Activated naive CD4-positive, alpha-beta T cell treated with anti-CD3 and anti-CD28 coated beads for 36 hours (primary cell): Measurements from ENCODE around the gene CYBA. TPM values are rescaled to one million over a fixed set of nuclear protein-coding genes. Genes with fewer than 3 reads are reported as not detected.

Experiments
- CTCF ChIA-PET: fragments of 350-600 bp; sonication (Branson Sonifier 250); formaldehyde crosslinking; loops from one replicate; lab custom pipeline; 2021; ENCODE audit warnings: antibody characterized with exemption; lab: Charles Lee
- DNase-seq: peaks from one replicate; pipeline ENCODE4 v3.0.0-alpha.2; 2020
- H3K27ac Mint-ChIP-seq: one replicate; pipeline ENCODE4 v1.8.0; 2021; ENCODE audit warnings: mild to moderate bottlenecking, mixed read lengths
- H3K27me3 Mint-ChIP-seq: one replicate; pipeline ENCODE4 v1.8.0; 2021; ENCODE audit warnings: low read depth, mixed read lengths
- H3K36me3 Mint-ChIP-seq: one replicate; pipeline ENCODE4 v1.8.0; 2021; ENCODE audit warnings: low read depth, mixed read lengths
- H3K4me1 Mint-ChIP-seq: one replicate; pipeline ENCODE4 v1.8.0; 2021; ENCODE audit warnings: low read depth, mixed read lengths
- H3K4me3 Mint-ChIP-seq: one replicate; pipeline ENCODE4 v1.8.0; 2021; ENCODE audit warnings: mild to moderate bottlenecking, moderate library complexity, mixed read lengths
- H3K9me3 Mint-ChIP-seq: one replicate; pipeline ENCODE4 v1.8.0; 2021; ENCODE audit warnings: mixed read lengths
- intact Hi-C: fragments of 100-400 bp; cut with micrococcal nuclease; formaldehyde crosslinking; loops from one replicate; pipeline ENCODE4 v1.15.1; 2023
- total RNA-seq, 2 experiments: library from RNA; stranded (reverse); gene quantifications; one replicate each; pipeline ENCODE4 v1.2.3, GENCODE V29; 2021

Gene CYBA
- total RNA-seq, 2 experiments from 2014 or later, result 167 to 180 TPM

DNA sequence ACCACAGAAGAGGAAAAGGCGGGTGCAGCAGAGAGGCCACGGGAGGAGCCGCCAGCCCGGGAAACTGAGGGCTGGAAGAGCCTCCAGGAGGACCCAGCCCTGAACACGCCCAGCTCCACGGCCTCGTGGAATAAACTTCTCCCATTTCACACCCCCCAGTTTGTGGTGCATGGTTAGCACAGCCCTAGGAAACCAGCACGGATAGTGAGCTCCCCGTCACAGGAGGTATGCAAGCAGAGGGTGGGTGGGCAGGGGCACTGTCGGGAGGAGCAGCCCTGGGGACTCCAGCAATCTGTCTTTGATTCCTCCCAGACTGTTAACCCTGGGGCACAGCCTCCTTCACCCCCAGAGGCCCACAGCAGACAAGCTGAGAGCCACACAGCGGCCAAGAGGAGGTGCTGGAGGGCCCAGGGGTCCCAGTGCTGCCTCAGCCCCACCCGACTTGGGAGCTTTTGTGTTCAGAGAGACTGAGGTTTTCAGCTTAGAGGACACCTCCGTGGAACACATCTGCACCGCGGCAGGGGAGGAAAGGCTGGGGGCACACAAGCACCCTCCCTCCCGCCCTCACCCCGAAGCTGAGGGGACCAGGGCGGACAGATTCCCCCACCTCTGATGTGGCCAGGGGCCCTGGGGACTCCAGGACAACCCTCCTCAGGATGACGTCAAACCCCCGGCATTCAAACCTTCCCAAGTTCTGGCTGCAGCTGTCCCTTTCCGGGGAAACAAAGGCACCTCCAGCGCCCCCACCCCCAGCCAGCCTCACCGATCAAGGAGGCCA lies 14.2 kb downstream of the CYBA start:
- peaks cover 27% of the 10 kb centered on the region for H3K27me3 Mint-ChIP-seq
- CTCF ChIA-PET, result interaction anchor here (1.4 kb wide), 2 partner anchors 150 to 221 kb away, joined by 3 to 6 read pairs; no protein-coding TSS in a partner anchor
- no peak overlapping the region for H3K27ac Mint-ChIP-seq
- intact Hi-C loops, result loop anchor here (2.0 to 5.0 kb wide), 2 partner anchors 50 to 66 kb away; partner anchors contain the start of gene SNAI3
- no peak overlapping the region for H3K4me3 Mint-ChIP-seq
- H3K4me1 Mint-ChIP-seq, result peaks cover 48% of the 10 kb centered on the region
- DNase-seq, result no peak
- peaks cover 4% of the 10 kb centered on the region for H3K36me3 Mint-ChIP-seq
- peaks cover 2% of the 10 kb centered on the region for H3K9me3 Mint-ChIP-seq

DNA sequence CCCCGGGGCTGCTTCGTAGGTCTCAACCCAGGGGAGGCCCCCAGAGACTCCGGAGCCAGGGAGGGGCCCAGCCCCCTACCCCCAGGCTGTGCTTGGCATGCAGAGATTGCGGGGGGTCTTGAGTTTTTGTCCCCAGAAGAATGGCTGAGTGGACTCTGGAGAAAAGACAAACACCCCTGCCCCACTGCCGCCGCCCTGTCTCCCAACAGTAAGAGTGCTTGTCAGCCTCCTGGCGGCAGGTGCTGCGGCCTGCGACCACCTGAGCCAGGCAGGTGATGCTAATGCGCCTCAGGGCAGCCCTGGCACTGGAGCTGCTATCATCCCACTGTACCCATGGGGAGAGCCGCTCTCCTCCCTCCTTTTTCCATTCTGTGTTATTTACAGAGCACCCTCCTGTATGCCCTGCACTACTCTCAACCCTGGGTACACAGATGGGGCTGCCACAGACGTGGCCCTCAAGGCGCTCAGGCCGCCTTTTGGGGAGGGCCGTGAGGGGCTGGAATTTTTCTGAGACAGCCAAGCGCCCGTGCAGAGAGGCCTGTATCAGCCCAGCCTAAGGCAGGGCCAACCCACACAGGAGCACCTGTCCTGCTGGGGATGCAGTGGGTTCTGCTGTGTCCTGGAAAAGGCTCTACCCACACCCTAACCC lies 15.1 kb downstream of the CYBA start:
- intact Hi-C loops, result loop anchor here (2.0 to 5.0 kb wide), 3 partner anchors 15 to 67 kb away; partner anchors contain the start of genes CYBA and SNAI3
- Mint-ChIP-seq H3K4me3 (no peak overlapping the region), H3K27ac (no peak overlapping the region), H3K36me3 (peaks cover 7% of the 10 kb centered on the region), H3K4me1 (peaks cover 47% of the 10 kb centered on the region), H3K27me3 (peaks cover 27% of the 10 kb centered on the region), H3K9me3 (peaks cover 2% of the 10 kb centered on the region)
- CTCF ChIA-PET, result interaction anchor here (1.4 kb wide), 1 partner anchor 151 kb away, joined by 6 read pairs; no protein-coding TSS in a partner anchor
- DNase-seq, result no peak

DNA sequence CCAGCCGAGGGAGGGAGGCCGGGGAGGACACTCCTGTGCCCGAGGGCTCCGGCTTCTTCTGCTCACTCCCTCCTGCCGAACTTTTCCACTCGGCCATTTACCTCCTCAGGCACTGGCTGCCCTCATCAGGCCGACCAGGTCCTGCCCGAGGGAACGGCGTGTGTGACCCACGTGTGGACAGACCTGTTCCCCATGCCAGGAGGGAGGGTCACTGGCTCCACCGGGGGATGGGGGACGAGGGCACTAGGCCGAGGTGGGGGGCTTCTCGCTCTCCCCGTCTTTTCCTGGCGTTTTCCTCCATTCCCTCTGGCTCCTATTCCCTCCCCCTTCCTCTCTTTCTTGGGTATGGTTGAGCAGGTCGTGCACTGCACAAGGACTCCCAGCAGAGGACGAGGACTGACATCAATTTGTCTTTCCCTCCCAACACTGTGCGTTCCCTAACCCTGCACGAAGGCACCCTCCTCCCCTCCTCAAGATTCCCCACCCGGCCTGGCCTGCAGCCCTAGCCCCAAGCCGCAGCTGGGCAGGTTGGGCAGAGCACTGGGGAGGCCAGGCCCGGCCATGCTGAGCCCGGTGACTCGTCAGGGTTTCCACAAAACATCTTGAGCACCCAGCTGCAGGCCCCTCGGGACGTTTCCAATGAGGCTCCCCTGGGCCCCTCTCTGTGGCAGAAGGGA lies 15.7 kb downstream of the CYBA start:
- intact Hi-C loops, result loop anchor here (2.0 to 5.0 kb wide), 2 partner anchors 16 to 67 kb away; partner anchors contain the start of gene CYBA
- Mint-ChIP-seq H3K27ac (no peak overlapping the region), H3K4me1 (peaks cover 43% of the 10 kb centered on the region), H3K27me3 (peaks cover 22% of the 10 kb centered on the region), H3K36me3 (peaks cover 7% of the 10 kb centered on the region), H3K4me3 (peak overlapping the region; percentile 48), H3K9me3 (peaks cover 2% of the 10 kb centered on the region)
- DNase-seq, result no peak
- CTCF ChIA-PET, result no interaction called here

DNA sequence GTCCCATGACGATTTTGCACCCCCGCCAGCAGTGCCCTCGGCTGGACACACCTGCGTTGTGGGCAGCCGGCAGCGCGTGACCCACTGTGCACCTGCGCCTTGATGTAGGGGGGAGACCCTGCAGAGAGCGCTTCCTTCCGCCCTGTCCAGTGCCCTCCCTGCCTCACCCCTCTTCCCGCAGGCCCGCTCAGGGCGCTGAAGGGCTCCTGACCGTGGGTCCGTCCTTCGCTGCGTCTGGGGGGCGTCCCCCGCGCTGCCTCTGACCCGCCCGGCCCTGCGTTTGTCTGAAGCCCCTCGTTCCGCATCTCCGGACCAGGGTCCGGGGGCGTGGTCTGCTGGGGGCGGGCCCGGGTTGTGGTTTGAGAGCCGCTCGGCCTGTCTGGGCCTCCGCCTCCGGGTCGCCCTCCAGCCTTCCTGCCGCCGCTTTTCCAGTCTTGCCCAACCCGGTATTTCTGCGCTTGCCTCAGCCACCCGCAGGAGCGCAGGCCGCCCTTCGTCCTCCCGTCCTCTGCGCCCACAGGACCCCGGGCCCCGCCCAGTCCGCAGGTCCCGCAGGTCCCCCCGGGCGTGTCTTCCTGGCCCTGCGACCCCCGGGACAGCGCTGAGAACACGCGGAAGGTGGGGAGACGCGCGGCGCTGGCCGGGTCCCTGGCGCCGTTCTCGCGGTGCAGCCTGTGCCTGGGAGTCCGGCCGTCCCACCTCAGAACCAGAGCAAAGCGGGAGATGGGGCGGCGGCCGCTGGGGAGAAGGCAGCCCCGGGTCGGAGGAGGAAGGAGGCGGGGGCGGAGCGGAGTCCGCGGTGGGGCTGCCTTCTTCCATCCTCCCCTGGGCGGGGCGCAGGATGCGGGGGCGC lies 16.5 kb downstream of the CYBA start:
- Mint-ChIP-seq H3K9me3 (peaks cover 2% of the 10 kb centered on the region), H3K27ac (no peak overlapping the region), H3K4me1 (peaks cover 40% of the 10 kb centered on the region), H3K4me3 (peak overlapping the region; percentile 52), H3K27me3 (peaks cover 19% of the 10 kb centered on the region), H3K36me3 (peaks cover 7% of the 10 kb centered on the region)
- intact Hi-C loops, result loop anchor here (2.0 kb wide), 1 partner anchor 16 kb away; the partner anchor contains the start of gene CYBA
- CTCF ChIA-PET, result interaction anchor here (0.9 to 1.2 kb wide), 2 partner anchors 64 to 103 kb away, joined by 3 read pairs; partner anchors contain the start of gene ZC3H18
- DNase-seq, result peak; percentile 56

DNA sequence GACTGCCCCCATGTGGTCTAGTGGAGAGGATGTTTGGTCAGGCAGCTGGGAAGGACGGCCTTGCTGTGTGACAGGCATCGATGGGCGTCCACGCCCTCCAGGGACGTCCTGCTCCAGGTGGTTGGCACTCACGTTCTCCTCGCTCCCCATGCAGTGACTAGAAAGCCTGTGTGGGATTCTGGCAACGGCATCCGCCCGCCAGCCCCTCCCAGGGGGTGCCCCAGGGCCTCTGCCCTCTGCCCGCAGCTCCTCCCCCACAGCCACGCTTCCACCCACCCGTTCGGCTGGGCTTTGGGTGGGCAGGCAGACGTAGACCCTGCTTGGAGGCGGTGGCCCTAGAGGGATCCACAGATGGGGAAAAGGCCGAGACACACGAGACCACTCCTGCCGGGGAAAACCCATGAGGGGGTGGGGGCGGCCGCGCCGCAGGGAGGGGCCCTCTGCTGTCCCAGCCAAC lies 17.1 kb downstream of the CYBA start:
- H3K9me3 Mint-ChIP-seq, result peaks cover 2% of the 10 kb centered on the region
- peak; percentile 59 for DNase-seq
- CTCF ChIA-PET, result interaction anchor here (0.9 to 1.2 kb wide), 2 partner anchors 63 to 104 kb away, joined by 3 read pairs; partner anchors contain the start of gene ZC3H18
- peaks cover 19% of the 10 kb centered on the region for H3K27me3 Mint-ChIP-seq
- peaks cover 7% of the 10 kb centered on the region for H3K36me3 Mint-ChIP-seq
- H3K27ac Mint-ChIP-seq, result no peak overlapping the region
- H3K4me1 Mint-ChIP-seq, result peaks cover 39% of the 10 kb centered on the region
- H3K4me3 Mint-ChIP-seq, result peak overlapping the region; percentile 52
- intact Hi-C loops, result loop anchor here (2.0 kb wide), 1 partner anchor 17 kb away; the partner anchor contains the start of gene CYBA

DNA sequence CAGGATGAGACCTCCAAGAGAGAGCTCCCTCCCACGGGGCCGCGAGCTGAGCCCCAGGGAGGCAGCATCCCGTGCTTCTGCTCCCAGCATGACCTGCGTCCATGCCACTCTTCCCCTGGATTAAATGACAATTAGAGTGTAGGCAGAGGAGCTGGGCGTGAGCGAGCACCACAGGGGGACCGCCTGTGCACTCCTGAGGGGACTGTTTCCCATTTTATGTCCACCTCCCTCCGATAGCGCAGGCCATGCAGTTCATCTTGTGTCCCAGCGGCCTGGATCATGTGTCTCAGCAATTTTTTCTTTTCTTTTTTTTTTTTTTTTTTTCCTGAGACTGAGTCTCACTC lies 18.3 kb downstream of the CYBA start:
- H3K27ac Mint-ChIP-seq, result no peak overlapping the region

DNA sequence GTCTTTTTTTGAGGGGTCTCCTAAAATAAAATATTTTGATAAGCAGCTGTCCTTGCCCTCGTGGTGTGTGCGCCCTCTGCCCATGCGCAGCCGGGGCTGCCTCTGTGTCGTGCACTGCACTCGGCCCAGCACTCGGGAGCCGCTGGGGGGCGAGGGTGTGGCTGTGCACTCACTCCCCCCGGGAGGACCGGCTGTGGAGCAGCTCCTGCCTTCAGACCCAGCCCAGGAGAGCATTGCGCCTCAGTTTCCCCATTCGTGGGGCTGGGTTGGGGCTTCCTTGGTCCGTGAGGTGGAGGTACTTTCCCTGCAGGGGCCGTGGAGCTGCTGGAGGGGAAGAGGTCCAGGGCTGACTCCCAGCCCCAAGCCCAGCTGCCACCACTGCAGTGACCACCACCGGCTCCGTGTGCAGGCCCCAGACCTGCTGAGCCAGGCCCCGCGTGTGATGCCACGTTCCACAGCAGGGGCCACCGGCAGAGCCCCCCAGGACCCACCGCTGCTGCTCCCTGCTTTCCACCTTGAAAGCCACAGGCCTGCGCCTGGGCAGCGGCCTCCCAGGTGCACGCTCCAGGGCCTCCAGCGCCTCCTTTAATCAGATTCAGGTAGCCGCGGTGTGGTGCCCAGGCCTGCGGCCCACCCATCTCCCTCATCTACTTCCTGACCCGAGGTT lies 18.8 kb downstream of the CYBA start:
- intact Hi-C loops, result no loop called here
- Mint-ChIP-seq H3K9me3 (peaks cover under 1% of the 10 kb centered on the region), H3K36me3 (peaks cover 9% of the 10 kb centered on the region), H3K27me3 (peaks cover 8% of the 10 kb centered on the region), H3K4me3 (no peak overlapping the region), H3K4me1 (peaks cover 24% of the 10 kb centered on the region), H3K27ac (no peak overlapping the region)
- no peak for DNase-seq
- CTCF ChIA-PET, result interaction anchor here (1.1 kb wide), 1 partner anchor 194 kb away, joined by 3 read pairs; no protein-coding TSS in a partner anchor

More for the DNA sequence above, 18.3 kb downstream of the CYBA start:
- H3K4me1 Mint-ChIP-seq, result peaks cover 28% of the 10 kb centered on the region
- CTCF ChIA-PET, result interaction anchor here (1.1 kb wide), 1 partner anchor 195 kb away, joined by 3 read pairs; no protein-coding TSS in a partner anchor
- intact Hi-C loops, result no loop called here
- H3K9me3 Mint-ChIP-seq, result peaks cover 2% of the 10 kb centered on the region
- no peak overlapping the region for H3K4me3 Mint-ChIP-seq
- peaks cover 8% of the 10 kb centered on the region for H3K36me3 Mint-ChIP-seq
- H3K27me3 Mint-ChIP-seq, result peaks cover 12% of the 10 kb centered on the region
- DNase-seq, result no peak

DNA sequence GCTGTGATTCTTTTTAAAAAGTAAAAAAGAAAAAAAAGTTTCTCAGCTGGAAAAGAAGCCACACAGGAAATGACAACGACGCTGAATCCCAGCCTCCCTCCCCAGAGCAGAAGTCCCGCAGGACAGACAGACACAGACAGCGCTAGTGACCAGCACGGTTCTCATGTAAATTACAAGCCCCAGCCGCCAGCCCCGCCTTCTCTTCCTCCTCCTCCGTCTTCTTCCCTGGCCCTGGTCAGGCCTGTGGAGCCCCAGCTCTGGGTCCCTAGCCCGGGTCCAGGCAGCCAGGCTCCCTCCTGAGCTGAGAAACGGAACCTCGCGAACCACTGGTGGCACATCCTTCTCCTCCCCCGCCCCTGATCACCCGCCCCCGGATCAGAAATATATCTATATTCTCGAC lies 19.5 kb downstream of the CYBA start:
- Mint-ChIP-seq H3K27ac (no peak overlapping the region), H3K4me3 (no peak overlapping the region), H3K36me3 (peaks cover 14% of the 10 kb centered on the region), H3K9me3 (no peaks in the 10 kb centered on the region), H3K27me3 (peaks cover 5% of the 10 kb centered on the region), H3K4me1 (peaks cover 22% of the 10 kb centered on the region)
- intact Hi-C loops, result no loop called here
- CTCF ChIA-PET, result no interaction called here
- DNase-seq, result no peak

DNA sequence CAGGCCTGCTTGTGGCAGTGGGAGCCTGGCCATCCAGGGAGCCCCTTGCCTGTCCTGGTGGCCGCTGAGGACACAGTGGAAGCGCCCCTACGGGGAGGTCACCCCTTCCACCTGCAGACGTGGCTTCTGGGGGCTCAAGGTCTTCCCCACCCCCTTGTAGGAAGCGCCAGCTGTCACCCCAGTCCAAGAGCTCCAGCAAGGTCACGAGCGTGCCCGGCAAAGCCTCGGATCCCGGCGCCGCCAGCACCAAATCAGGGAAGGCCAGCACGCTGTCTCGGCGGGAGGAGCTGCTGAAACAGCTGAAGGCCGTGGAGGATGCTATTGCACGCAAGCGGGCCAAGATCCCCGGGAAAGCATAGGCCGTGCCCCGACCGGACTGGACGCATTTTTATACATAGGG lies 19.9 kb downstream of the CYBA start:
- Mint-ChIP-seq H3K36me3 (peaks cover 14% of the 10 kb centered on the region), H3K9me3 (no peaks in the 10 kb centered on the region), H3K4me1 (peaks cover 19% of the 10 kb centered on the region), H3K27ac (no peak overlapping the region), H3K27me3 (peaks cover 3% of the 10 kb centered on the region), H3K4me3 (no peak overlapping the region)
- no peak for DNase-seq
- intact Hi-C loops, result no loop called here
- CTCF ChIA-PET, result no interaction called here

DNA sequence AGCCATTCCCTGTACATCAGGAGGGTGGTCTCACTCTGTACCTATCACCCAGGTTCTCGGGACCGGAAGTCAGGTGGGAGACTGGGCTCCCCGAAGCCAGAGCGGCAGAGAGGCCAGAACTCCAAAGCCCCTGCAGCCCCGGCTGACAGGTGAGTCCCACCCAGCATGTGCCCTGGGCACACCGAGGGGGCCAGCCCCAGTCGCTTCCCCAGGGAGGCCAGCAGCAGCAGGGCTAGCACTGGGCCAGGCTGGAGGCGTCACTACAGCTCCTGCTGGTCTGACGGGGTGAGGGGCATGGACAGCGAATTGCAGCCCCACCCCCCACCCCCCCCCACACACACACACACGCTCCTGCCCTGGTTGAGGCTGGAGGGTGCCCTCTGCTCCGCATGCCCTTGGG lies 20.4 kb downstream of the CYBA start:
- Mint-ChIP-seq H3K36me3 (peaks cover 14% of the 10 kb centered on the region), H3K27me3 (peaks cover 3% of the 10 kb centered on the region), H3K27ac (no peak overlapping the region), H3K4me1 (peaks cover 19% of the 10 kb centered on the region), H3K4me3 (no peak overlapping the region), H3K9me3 (no peaks in the 10 kb centered on the region)
- CTCF ChIA-PET, result no interaction called here
- DNase-seq, result no peak
- intact Hi-C loops, result no loop called here

DNA sequence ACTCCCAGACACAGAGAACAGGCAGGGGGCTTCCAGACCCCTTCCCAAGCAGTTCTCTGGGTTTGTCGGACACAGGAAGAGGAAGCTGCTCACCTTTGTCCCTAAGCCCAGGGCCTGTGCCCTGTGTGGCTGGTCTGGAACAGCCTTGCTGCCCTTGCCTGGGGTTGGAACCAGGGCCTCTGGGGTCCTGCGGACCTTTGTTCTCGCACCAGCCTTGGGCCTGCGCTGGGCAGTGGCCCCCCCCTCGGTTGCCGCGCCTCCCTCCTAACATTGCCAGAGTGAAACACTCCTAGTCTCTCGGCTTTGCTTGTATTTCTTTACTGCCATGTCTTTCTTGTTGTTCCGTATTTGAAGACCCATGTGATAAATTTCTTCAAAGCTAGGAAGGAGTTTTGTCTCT lies 21.0 kb downstream of the CYBA start:
- intact Hi-C loops, result no loop called here
- no peak for DNase-seq
- no peaks in the 10 kb centered on the region for H3K9me3 Mint-ChIP-seq
- H3K4me3 Mint-ChIP-seq, result no peak overlapping the region
- peaks cover 13% of the 10 kb centered on the region for H3K4me1 Mint-ChIP-seq
- no peak overlapping the region for H3K27ac Mint-ChIP-seq
- CTCF ChIA-PET, result no interaction called here
- H3K27me3 Mint-ChIP-seq, result no peaks in the 10 kb centered on the region
- peaks cover 14% of the 10 kb centered on the region for H3K36me3 Mint-ChIP-seq
